Measurements from ENCODE around the gene SLX4IP. TPM values are rescaled to one million over a fixed set of nuclear protein-coding genes. Genes with fewer than 3 reads are reported as not detected.

Gene SLX4IP
- total RNA-seq, 4 donors from 2014 or later = 4.8 to 7.2 (median 5.7) TPM

GRCh38 chr20:10573273-10573950, 138.3 kb downstream of the SLX4IP start:
- no peak for DNase-seq (ENCODE audit: low spot score in 2 of 2)
- Histone ChIP-seq H3K4me1 (no peaks in the 10 kb centered on the region), H3K4me3 (no peak overlapping the region), H3K36me3 (no peaks in the 10 kb centered on the region), H3K27me3 (no peaks in the 10 kb centered on the region), H3K9me3 (no peaks in the 10 kb centered on the region), H3K27ac (no peak overlapping the region)
- TF ChIP-seq EP300 (IDR thresholded peaks at IDR 0.05) (no peak), CTCF (IDR thresholded peaks at IDR 0.05) (no peak), POLR2A (IDR thresholded peaks at IDR 0.05) (no peak), POLR2AphosphoS5 (IDR thresholded peaks at IDR 0.05) (no peak)
- WGBS = 83% methylated on average over 2 of the region's 2 CpGs

GRCh38 chr20:10573951-10574339, 138.8 kb downstream of the SLX4IP start:
- H3K27ac ChIP-seq = no peak overlapping the region
- 75% methylated on average over 1 of the region's 1 CpG for WGBS
- TF ChIP-seq POLR2AphosphoS5 (IDR thresholded peaks at IDR 0.05) = no peak
- no peak for TF ChIP-seq EP300 (IDR thresholded peaks at IDR 0.05)
- no peak for TF ChIP-seq POLR2A (IDR thresholded peaks at IDR 0.05)
- no peak for TF ChIP-seq CTCF (IDR thresholded peaks at IDR 0.05)
- H3K9me3 ChIP-seq = no peaks in the 10 kb centered on the region
- H3K36me3 ChIP-seq = no peaks in the 10 kb centered on the region
- DNase-seq (ENCODE audit: low spot score in 2 of 2) = no peak
- H3K27me3 ChIP-seq = no peaks in the 10 kb centered on the region
- no peak overlapping the region for H3K4me3 ChIP-seq
- no peaks in the 10 kb centered on the region for H3K4me1 ChIP-seq

- DNase-seq (ENCODE audit: low spot score in 2 of 2) = no peak
- Histone ChIP-seq H3K9me3 (no peaks in the 10 kb centered on the region), H3K27ac (no peak overlapping the region), H3K4me1 (no peaks in the 10 kb centered on the region), H3K27me3 (no peaks in the 10 kb centered on the region), H3K36me3 (no peaks in the 10 kb centered on the region), H3K4me3 (no peak overlapping the region)
- TF ChIP-seq POLR2AphosphoS5 (IDR thresholded peaks at IDR 0.05) = no peak
- TF ChIP-seq EP300 (IDR thresholded peaks at IDR 0.05) = no peak
- no peak for TF ChIP-seq CTCF (IDR thresholded peaks at IDR 0.05)
- no peak for TF ChIP-seq POLR2A (IDR thresholded peaks at IDR 0.05)
- 61% methylated on average over 3 of the region's 3 CpGs for WGBS
Observed at GRCh38 chr20:10576411-10577090, 141.4 kb downstream of the SLX4IP start.

GRCh38 chr20:10577648-10578047, 142.5 kb downstream of the SLX4IP start:
- no peak overlapping the region for H3K4me3 ChIP-seq
- 89% methylated on average over 3 of the region's 3 CpGs for WGBS
- TF ChIP-seq EP300 (IDR thresholded peaks at IDR 0.05) = no peak
- H3K27me3 ChIP-seq = no peaks in the 10 kb centered on the region
- H3K4me1 ChIP-seq = no peaks in the 10 kb centered on the region
- H3K27ac ChIP-seq = no peak overlapping the region
- H3K36me3 ChIP-seq = no peaks in the 10 kb centered on the region
- no peak for DNase-seq (ENCODE audit: low spot score in 2 of 2)
- H3K9me3 ChIP-seq = no peaks in the 10 kb centered on the region

- Histone ChIP-seq H3K27me3 (no peaks in the 10 kb centered on the region), H3K36me3 (no peaks in the 10 kb centered on the region), H3K9me3 (no peaks in the 10 kb centered on the region), H3K4me3 (no peak overlapping the region), H3K27ac (no peak overlapping the region), H3K4me1 (no peaks in the 10 kb centered on the region)
- 50% methylated on average over 2 of the region's 2 CpGs for WGBS
- TF ChIP-seq CTCF (IDR thresholded peaks at IDR 0.05) (no peak), POLR2AphosphoS5 (IDR thresholded peaks at IDR 0.05) (no peak), POLR2A (IDR thresholded peaks at IDR 0.05) (no peak), EP300 (IDR thresholded peaks at IDR 0.05) (no peak)
- no peak for DNase-seq (ENCODE audit: low spot score in 2 of 2)
Observed at GRCh38 chr20:10578607-10579006, 143.5 kb downstream of the SLX4IP start.
